Measurements from ENCODE around the gene KRT5.
"Not testable (repeated sequence)": the region's sequence is repeated elsewhere in the genome, so short reads cannot be mapped to it uniquely, and the experiment has no call there.

Gene KRT5

GRCh38 chr12:52518574-52519386 lies 1.4 kb downstream of the KRT5 start:
- no peak for DNase-seq

- no peak for DNase-seq
Measured at GRCh38 chr12:52517888-52518287, 2.3 kb downstream of the KRT5 start.

DNA sequence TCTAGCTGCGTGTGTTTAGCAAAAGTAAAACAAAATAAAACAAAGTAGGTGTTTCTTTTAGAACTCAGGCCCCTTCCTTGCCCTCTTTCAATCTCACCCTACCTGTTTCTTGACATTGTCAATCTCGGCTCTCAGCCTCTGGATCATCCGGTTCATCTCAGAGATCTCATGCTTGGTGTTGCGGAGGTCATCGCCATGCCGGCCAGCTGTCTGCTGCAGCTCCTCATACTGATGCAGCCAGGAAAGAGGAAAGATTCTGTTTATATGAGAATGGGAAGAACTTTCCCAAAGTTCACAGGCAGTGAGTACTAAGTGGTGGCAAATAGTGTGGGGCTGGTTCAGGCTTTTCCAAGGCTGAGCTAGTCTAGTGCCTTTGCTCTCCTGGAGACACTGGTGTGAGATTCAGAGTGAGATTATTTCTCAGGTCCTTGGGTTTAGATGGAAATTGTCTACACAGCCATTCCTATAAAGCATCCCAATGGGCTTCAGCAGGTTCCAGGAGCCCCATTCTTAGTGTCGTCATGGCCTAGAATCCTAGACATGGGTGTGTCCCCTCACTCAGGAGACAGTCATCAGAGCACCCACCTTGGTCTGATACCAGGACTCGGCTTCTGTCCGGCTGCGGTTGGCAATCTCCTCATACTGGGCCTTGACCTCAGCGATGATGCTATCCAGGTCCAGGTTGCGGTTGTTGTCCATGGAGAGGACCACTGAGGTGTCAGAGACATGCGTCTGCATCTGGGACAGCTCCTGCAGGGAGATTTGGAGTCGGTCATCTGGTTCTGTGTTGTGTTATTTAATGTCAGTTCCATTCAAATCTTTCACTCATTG lies 3.0 kb downstream of the KRT5 start:
- no peak for DNase-seq

- no peak for DNase-seq
Measured at GRCh38 chr12:52515927-52516831, 4.0 kb downstream of the KRT5 start.

DNA sequence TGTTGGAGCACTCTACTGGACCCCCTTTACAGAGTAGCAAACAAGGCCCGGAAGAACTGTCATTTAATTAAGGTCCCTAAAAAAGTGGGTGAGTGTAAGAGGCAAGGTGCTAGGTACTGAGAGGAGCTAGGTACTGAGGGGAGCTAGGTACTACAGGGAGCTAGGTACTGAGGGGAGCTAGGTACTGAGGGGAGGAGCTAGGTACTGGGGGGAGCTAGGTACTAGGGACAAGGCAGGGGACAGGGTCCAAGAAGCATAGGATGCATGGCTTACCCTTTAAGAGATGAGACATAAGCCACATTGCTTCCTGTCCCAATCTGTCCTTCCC lies 4.9 kb downstream of the KRT5 start:
- DNase-seq: no peak

DNA sequence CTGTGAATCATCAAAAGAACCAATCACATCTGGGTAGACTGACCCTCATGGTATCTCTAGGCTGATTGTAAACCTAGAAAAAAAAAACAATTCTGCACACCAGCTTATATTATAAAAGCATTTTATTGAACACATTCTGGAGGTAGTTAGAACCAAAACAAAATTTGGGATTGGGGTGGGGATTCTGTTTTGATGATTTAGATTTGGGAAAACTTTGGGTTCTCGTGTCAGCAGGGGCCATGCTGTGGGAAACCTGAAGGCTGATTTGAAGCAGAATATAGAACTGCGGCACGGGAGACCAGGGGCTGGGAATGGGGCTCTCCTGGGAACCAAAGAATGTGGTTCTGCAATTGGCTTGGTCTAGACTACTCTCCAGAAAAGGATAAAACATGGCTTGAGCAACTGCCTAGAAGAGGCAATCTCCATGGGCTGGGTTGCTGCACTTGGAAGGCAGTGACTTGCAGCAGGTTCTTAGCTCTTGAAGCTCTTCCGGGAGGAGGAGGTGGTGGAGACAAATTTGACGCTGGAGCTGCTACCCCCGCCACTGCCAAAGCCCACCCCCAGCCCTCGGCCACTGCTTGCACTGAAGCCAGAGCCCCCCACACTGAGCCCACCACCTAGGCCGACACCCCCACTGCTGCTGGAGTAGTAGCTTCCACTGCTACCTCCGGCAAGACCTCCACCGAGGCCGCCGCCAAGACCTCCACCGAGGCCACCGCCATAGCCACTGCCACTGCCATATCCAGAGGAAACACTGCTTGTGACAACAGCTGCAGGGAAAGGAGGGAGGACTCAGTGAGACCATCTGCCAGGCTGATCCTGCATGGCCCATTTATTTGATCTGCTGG lies 5.5 kb downstream of the KRT5 start:
- no peak for DNase-seq

- DNase-seq: no peak
Measured at GRCh38 chr12:52513736-52514135, 6.5 kb downstream of the KRT5 start.

DNA sequence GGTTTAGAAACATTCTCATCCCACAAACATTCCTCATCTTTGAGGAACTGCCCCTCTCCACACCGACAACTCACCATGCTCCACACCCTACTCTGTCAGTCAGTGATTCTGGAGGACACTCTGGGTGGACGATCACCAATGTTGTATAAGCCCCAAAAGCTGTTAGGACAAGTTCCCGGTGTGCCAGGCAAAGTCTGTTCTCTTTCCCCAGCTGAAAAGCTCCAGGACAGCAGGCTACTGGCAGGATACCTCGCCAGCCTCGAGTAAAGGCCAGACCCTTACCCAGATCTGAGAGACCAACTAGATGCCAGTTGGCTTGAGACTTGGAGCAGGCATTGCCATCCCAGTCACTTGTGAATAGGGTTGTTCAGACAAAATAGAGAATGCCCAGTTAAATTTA lies 12.0 kb downstream of the KRT5 start:
- DNase-seq: no peak

DNA sequence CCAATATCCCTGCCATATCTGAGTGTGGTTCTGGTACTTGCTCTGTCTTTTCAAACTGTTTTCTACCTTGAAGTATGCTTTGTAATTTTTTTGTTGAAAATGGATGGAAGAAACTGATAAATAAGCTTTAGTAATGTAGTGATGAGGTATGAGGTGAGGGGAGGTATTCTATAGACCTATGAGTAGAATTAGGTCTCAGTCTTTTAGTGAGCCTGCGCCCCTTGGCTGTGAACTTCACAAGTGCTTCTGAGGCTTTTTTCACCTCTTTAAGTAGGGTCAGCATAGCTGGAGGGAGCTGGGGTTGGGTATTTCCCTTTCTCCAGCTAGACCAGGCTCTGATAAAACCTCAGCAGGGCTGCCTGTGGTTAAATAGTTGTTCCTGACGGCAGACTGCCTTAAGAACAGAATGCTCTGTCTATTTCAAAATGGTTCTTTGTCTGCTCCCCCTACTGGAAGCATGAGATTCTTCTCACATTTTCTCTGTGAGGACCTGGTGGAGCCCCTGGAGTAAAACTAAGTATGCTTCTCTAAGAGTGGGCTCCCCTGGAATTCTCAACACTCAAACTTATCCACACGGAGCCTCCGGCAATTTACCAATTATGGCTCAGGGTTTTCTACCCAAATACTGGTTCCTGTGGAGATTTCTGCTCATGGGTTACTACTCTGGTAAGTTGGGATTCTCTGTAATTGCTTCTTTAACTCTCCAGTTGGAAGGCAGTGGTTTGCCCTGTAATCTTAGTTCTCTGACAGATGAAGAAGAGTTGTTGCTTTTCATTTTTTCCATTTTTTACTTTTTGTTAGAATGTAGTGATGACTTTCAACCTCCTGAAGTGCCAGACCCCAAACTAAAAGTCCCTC lies 13.1 kb downstream of the KRT5 start:
- DNase-seq: peak; percentile 31 to 59 (median 32)

DNA sequence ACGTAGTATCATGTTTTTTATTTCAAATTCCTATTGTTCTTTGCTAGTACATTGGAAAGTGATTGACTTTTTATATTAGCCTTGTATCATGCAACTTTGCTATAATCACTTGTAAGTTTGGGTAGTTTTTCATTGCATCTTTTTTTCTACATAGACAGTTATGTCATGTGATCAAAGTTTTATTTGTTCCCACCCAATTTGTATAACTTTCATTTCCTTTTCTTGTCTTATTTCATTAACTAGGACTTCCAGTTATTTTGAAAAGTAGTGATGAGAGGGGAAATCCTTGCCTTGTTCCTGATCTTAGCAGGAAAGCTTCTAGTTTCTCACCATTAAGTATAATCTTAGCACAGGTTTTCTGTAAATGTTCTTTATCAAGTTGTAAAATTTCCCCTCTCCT lies 17.3 kb downstream of the KRT5 start:
- DNase-seq: peak in 2 of 3 donors; percentile 9 to 19

DNA sequence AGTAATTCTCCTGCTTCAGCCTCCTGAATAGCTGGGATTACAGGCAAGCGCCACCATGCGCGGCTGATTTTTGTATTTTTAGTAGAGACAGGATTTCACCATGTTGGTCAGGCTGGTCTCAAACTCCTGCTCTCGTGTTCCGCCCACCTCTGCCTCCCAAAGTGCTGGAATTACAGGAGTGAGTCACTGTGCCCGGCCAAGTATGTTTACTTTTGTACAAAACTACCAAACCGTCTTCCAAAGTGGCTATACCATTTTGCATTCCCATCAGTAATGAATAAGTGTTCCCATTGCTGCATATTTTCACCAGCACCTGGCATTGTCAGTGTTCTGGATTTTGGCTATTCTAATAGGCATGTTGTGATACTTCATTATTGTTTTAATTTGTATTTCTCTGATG lies 18.7 kb downstream of the KRT5 start:
- no peak for DNase-seq

- not testable (repeated sequence) for DNase-seq
Measured at GRCh38 chr12:52500574-52500973, 19.6 kb downstream of the KRT5 start.

DNA sequence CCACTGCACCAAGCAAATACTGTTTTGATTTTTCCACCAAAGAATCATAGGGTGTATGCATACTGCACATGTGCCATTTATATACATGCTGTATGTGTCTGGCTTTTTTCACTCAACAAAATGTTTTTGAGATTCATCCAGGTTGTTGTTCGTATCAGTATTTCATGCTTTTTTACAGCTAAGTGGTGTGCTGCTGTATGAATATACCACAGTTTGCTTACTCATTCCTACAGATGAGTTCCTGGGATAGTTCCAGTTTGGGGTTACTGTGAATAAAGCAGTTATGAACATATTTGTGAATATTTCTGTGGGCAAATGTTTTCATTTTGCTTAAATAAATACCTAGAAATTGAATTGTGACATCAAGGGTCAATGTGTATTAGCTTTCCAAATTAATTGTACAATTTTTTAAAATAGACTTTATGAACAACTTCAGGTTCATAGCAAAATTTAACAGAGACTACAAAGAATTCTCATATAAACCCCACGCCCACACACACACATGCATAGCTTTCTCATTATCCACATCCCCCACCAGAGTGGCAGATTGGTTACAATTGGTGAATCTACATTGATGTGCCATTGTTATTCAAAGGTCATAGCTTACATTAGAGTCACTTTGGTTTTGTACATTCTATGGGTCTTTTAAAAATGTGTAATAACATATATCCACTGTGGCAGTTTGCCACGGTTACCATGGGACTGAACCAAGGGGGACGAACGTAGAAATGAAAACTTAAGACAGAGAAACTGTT lies 20.2 kb downstream of the KRT5 start:
- no peak for DNase-seq

- DNase-seq: no peak
Measured at GRCh38 chr12:52498946-52499345, 21.2 kb downstream of the KRT5 start.

DNA sequence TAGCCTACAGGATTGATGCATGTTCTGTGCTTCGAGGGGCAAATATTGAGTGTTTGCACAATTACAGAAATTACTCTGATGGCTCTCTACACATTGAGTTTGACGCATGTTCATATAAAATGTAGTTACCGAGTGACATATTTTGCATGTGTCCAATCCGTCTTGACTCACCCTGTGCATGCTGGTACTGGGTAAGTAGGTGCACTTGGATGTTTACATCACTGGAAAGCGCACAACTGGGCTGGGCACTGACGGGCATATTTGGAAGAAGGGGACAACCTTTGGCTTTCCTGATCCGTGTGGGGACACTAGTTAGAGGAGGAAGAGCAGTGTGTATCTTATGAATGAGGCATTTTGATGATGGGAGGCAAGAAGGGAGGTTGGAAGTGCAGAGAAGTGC lies 22.2 kb downstream of the KRT5 start:
- DNase-seq: no peak

DNA sequence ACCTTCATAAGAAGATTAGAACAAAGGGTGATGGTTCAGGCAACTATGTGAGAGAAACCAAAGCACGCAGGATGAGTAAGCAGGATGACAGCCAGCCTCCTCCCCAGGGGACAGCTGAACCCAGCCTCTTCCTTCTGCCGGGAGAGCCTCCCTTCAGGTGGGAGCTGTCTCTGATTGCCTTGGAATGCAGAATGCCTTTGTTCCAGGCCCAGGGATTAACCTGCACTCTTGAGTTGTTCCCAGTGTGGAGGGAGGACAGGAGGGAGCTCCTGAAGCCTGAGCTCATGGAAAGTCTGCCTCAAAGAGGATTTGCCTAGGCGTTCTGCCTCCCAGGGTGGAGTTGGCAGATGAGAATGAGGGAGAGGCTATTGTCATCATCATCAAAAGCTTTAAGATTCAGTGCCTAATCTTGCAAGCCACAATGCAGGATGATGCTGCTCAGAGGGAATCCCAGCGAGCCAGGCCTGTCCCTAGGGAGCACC lies 23.6 kb downstream of the KRT5 start:
- no peak for DNase-seq

DNA sequence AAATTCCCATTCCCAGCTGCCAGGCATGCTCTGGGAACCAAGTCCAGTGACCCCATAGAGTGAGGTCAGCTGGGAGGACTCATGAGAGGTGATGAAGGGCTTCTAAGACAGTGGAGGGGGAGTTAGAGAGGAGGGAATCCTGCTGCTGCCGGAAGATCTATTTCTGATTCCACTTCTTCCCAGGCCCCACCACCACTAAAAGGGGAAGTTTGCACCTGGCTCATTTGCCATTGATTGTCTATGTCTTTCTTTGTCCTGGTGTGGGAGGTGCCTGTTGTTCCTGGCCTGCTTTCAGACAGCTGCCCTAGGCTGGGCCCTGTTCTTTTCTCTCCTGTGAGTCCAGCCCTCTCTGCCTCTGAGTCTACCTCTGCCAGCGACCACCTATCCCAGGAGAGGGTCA lies 24.1 kb downstream of the KRT5 start:
- no peak for DNase-seq

DNA sequence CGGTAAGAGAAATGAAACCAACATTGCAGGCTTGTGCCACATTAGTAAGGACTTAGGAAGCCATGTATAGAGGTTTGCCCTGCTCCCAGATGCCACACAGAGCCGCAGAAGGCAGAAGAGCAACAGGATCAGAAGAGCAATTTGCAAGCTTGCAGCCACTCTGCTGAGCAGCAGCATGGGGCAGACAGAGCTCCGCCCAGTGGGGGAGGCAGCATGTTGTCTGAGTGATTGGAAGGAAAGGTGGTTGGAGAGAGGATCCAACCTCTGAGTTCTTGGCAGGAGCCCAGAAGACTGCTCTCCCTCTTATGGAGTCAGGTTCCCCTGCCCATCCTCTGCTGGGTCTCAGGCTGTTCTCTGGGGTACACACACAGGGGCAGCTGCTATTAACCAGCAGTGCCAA lies 24.8 kb downstream of the KRT5 start:
- DNase-seq: no peak

GRCh38 chr12:52494518-52494917 lies 25.7 kb downstream of the KRT5 start:
- no peak for DNase-seq

DNA sequence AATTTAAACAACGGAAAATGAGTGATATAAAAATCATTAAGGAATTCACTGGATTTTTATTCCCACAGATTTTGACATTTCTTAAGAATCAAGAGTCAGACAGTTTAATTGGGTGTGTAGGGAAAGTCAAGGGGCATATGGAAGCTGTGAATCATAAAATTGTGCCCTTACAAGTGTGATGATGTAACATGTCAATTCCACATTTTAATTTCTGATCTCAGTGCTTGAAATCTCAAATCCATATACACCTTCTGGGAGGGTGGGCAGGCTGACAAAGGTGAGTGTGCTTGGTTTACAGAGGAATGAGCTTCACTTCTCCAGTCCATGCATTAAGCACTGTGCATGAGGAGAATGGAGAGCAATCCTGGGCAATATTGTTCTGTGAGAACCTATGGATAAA lies 26.1 kb downstream of the KRT5 start:
- peak in 1 of 3 donors; percentile 12 for DNase-seq

All from suppressor macrophage treated with lipopolysaccharide for 1 hour (primary cell).